ENCODE data around the gene PANX1. TPM values are rescaled to one million over a fixed set of nuclear protein-coding genes. Genes with fewer than 3 reads are reported as not detected.
"Not testable (repeated sequence)": the region's sequence is repeated elsewhere in the genome, so short reads cannot be mapped to it uniquely, and the experiment has no call there.

Gene PANX1, protein sequence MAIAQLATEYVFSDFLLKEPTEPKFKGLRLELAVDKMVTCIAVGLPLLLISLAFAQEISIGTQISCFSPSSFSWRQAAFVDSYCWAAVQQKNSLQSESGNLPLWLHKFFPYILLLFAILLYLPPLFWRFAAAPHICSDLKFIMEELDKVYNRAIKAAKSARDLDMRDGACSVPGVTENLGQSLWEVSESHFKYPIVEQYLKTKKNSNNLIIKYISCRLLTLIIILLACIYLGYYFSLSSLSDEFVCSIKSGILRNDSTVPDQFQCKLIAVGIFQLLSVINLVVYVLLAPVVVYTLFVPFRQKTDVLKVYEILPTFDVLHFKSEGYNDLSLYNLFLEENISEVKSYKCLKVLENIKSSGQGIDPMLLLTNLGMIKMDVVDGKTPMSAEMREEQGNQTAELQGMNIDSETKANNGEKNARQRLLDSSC
- polyA plus RNA-seq (ENCODE audit: insufficient read length in 4 of 4), result 10 to 100 TPM; 22.6 to 26.3 (median 25.8) TPM

- peak; percentile 58 to 76 (median 69) for DNase-seq (ENCODE audit: low read depth in 4 of 4, low spot score in 2 of 4)
These were observed at the start of gene PANX1 for GRCh38 chr11:94128746-94129511. TSS of gene PANX1 (plus strand) at chr11:94128841. CDS start at chr11:94129313, 472 bp downstream.

DNA sequence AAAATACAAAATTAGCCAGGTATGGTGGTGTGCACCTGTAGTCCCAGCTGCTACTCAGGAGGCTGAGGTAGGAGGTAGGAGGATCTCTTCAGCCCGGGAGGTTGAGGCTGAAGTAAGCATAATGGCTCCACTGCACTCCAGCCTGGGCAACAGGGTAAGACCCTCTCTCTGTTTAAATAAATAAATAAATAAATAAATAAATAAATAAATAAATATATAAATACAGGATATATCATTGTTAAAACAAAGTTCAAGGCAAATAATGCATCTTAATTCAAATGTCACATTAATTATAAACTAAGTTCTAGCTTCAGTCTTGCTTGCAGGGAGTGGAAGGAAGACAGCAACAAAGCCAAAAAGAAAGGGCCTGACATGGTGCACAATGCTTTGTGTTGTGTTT is 44.5 kb upstream of the PANX1 start:
- DNase-seq (ENCODE audit: low read depth in 4 of 4, low spot score in 2 of 4), result no peak

DNA sequence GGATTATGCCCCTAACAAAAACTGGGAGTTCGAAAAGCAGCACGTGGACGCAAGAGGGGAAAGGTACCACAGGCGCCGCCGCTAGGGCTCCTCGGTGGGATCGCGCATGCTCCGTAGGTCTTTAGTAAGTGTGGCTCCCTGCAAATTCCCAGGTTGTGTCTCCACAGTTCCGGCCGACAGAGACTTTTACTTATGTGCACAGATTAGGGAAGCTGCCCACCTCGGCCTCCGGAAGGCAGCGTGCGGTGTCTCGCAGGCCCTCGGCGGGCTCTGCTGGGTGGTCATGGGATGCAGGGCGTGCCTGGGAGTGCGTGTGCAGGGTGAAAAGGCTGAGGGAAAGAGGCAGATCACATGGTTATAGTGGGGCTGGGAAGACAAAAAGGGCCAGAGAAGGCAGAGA is 39.7 kb upstream of the PANX1 start:
- DNase-seq (ENCODE audit: low read depth in 4 of 4, low spot score in 2 of 4), result no peak

- peak in 1 of 4 donors; percentile 20 for DNase-seq (ENCODE audit: low read depth in 4 of 4, low spot score in 2 of 4)
These were observed 39.3 kb upstream of the PANX1 start for GRCh38 chr11:94089341-94089740.

- DNase-seq (ENCODE audit: low read depth in 4 of 4, low spot score in 2 of 4), result no peak
These were observed 38.2 kb upstream of the PANX1 start for GRCh38 chr11:94090401-94090800.

GRCh38 chr11:94091091-94091490 is 37.5 kb upstream of the PANX1 start:
- DNase-seq (ENCODE audit: low read depth in 4 of 4, low spot score in 2 of 4), result no peak

- DNase-seq (ENCODE audit: low read depth in 4 of 4, low spot score in 2 of 4), result no peak
These were observed 28.4 kb upstream of the PANX1 start for GRCh38 chr11:94100253-94100652.

DNA sequence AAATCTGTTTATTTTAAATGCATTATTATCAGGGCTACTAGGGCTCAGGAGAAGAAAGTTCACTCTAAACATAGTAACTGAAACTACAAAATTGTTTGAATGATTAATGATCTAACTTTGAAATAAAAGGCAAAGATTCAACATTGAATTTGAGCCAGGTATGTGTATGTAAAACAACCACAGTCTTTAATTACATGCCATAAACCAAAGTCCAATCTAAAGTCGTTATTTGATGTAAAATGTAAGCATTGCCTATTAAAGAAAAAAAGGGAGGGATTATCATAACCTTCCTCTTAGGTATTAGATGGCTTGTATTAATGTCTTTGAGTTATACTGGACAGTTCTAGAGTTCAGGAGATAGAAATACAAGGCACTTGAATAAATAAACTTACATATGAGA is 25.2 kb upstream of the PANX1 start:
- no peak for DNase-seq (ENCODE audit: low read depth in 4 of 4, low spot score in 2 of 4)

DNA sequence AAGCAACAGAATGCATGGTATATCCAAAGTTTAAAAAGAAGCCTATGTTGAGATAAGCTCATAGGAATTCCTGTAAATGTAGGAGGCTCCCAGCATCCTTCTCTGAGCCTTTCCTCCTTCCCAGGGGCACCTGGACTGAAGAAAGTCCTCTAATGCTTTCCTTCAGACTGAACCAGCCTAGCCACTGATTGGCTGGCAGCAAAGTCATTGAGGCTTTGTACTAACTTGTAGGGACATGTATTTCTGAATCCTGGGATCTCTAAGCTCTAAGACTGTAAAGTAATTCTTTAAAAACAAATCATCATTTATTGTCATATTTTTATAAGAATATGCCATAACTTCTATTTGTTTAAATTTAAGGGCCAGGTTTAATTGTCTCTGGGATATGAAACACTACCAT is 23.9 kb upstream of the PANX1 start:
- DNase-seq (ENCODE audit: low read depth in 4 of 4, low spot score in 2 of 4), result no peak

GRCh38 chr11:94106716-94107115 is 21.9 kb upstream of the PANX1 start:
- no peak for DNase-seq (ENCODE audit: low read depth in 4 of 4, low spot score in 2 of 4)

- no peak for DNase-seq (ENCODE audit: low read depth in 4 of 4, low spot score in 2 of 4)
These were observed 21.3 kb upstream of the PANX1 start for GRCh38 chr11:94107363-94107762.

- no peak for DNase-seq (ENCODE audit: low read depth in 4 of 4, low spot score in 2 of 4)
These were observed 17.4 kb upstream of the PANX1 start for GRCh38 chr11:94111241-94111640.

- DNase-seq (ENCODE audit: low read depth in 4 of 4, low spot score in 2 of 4), result no peak
These were observed 17.0 kb upstream of the PANX1 start for GRCh38 chr11:94111660-94112059.

DNA sequence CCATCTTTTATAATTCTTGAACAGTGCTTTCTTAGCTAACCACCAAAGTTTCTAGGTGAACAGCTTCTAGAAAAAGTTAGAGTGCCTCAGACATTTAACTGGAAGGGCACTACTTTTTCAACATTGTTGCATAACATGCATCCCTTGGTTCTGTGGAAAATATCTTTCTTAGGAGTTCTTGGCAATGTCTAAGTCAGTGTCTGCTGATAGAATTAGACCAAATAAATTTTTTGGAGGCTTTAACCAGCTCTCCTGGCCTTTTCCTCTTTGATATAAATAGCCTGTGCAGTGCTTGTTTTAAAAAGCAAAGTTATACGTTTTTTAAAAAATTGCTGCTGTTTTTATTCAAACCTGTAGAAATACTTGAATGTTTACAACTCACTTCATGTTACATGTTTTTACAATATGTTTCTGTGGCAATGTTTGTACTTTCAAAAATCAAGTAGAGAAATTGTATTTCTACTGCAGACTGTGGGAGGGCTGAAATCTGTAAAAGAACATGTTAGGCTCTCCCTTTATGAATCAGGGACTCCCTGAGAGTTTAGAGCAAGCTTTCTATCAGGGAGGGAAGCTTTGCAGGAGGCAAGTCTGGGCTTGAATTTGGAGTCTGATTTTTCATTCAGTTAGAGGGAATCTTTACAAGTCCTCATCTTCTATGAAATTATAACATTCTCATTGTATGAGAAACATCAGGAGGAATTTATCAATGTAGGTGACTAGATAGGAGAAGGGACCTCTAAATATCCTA is 16.3 kb upstream of the PANX1 start:
- DNase-seq (ENCODE audit: low read depth in 4 of 4, low spot score in 2 of 4), result no peak

- DNase-seq (ENCODE audit: low read depth in 4 of 4, low spot score in 2 of 4), result no peak
These were observed 11.5 kb upstream of the PANX1 start for GRCh38 chr11:94117197-94117574.

GRCh38 chr11:94117871-94118270 is 10.8 kb upstream of the PANX1 start:
- DNase-seq (ENCODE audit: low read depth in 4 of 4, low spot score in 2 of 4), result no peak

DNA sequence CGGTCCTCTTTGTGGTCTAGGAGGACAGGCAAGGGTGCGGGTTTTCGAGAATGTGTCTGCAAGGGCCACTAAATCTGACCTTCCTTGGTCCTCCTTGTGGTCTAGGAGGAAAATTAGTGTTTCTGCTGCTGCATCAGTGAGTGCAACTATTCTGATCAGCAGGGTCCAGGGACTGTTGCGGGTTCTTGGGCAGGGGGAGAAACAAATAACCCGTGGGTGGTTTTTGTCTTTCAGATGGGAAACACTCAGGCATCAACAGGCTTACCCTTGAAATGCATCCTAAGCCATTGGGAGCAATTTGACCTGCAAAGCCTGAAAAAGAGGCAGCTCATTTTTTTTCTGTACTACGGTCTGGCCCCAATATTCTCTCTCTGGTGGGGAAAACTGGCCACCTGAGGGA is 9.0 kb upstream of the PANX1 start:
- DNase-seq (ENCODE audit: low read depth in 4 of 4, low spot score in 2 of 4), result not testable (repeated sequence)

- DNase-seq (ENCODE audit: low read depth in 4 of 4, low spot score in 2 of 4), result not testable (repeated sequence)
These were observed 8.1 kb upstream of the PANX1 start for GRCh38 chr11:94120516-94120915.

- no peak for DNase-seq (ENCODE audit: low read depth in 4 of 4, low spot score in 2 of 4)
These were observed 7.7 kb upstream of the PANX1 start for GRCh38 chr11:94120946-94121345.

DNA sequence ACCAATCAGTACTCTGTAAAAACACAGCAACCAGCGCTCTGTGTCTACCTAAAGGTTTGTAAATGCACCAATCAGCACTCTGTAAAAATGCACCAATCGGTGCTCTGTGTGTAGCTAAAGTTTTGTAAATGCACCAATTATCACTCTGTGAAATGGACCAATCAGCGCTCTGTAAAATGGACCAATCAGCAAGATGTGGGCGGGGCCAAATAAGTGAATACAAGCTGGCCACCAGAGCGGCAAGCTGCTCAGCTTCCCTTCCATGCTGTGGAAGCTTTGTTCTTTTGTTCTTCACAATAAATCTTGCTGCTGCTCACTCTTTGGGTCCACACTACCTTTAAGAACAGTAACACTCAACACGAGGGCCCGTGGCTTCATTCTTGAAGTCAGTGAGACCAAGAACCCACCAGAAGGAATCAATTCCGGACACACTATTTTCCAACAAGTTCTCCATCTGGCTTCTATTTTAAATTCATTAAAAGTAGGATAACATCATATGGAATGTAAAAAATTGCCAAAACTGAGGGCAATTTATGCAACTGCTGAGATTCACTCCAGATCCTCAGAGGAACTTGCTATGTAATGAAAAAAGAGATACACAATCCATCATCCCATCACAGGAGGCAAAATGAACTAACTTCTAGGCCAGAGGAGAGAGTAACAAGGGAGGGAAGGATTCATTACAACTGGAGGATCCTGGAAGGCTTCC is 3.1 kb upstream of the PANX1 start:
- DNase-seq (ENCODE audit: low read depth in 4 of 4, low spot score in 2 of 4), result no peak

Measured in left renal cortex interstitium (tissue), 4 donors.